HCT116 (cell line): Measurements from ENCODE around the gene EHD4. TPM values are rescaled to one million over a fixed set of nuclear protein-coding genes. Genes with fewer than 3 reads are reported as not detected.

Source experiments
- ATAC-seq: fragments of 200-7000 bp; cut with Tn5 transposase; 2 replicates; pipeline ENCODE4 v1.9.1; 2020; ENCODE audit warnings: mild to moderate bottlenecking, moderate library complexity
- BruUV-seq: library from RNA; stranded (reverse); fragments of 400-500 nt; replicated peaks from 2 replicates; lab custom pipeline; 2021; lab: Mats Ljungman, UMichigan
- CTCF ChIA-PET: fragments of 300-600 bp; sonication (Branson Sonifier 250); formaldehyde crosslinking; loops from one replicate; lab custom pipeline; 2021; ENCODE audit warnings: antibody characterized with exemption; lab: Charles Lee
- POLR2A ChIA-PET: fragments of 300-600, 350-600 bp; sonication (Branson Sonifier 250); formaldehyde crosslinking; loops from one replicate; lab custom pipeline; 2021; ENCODE audit warnings: antibody characterized with exemption; lab: Charles Lee
- RAD21 ChIA-PET, 2 experiments: fragments of 300-600 bp; sonication (Branson Sonifier 250); formaldehyde crosslinking; loops; one replicate each; lab custom pipeline; 2023; ENCODE audit warnings: low total read pairs in 2 of 2; ENCODE audit not compliant: uncharacterized antibody in 2 of 2, unreplicated experiment in 2 of 2, low non-redundant PET in 1 of 2; lab: Charles Lee
- DNase-seq: peaks from one replicate; pipeline ENCODE4 v3.0.0-alpha.2; 2010; ENCODE audit warnings: low read depth, low spot score
- H2AFZ ChIP-seq: fragments of 200-600 bp; shearing (Covaris generic), sonication (generic); 2 replicates; pipeline ENCODE4 v1.6.1; 2017; ENCODE audit warnings: low read depth, mixed run types, mixed read lengths, antibody characterized with exemption, low read length; ENCODE audit not compliant: poor library complexity, severe bottlenecking
- H3K27ac ChIP-seq: 2 replicates; pipeline ENCODE4 v1.5.1; 2012; ENCODE audit warnings: low read depth, low read length
- H3K27me3 ChIP-seq: fragments of 200-600 bp; sonication (generic); 2 replicates; pipeline ENCODE4 v1.6.1; 2016; ENCODE audit warnings: mixed run types, low read length, mixed read lengths; ENCODE audit not compliant: insufficient read depth
- H3K36me3 ChIP-seq, 2 experiments: fragments of 200-500 bp in 1 of 2; fragments of 200-600 bp in 1 of 2; sonication (Bioruptor generic) in 1 of 2; sonication (generic) in 1 of 2; 2 replicates each; pipeline versions ENCODE4 v1.5.1 to v1.6.1; 2014 to 2016; ENCODE audit warnings: low read length in 2 of 2, inconsistent platforms in 1 of 2, mixed read lengths in 1 of 2, mixed run types in 1 of 2; ENCODE audit not compliant: insufficient read depth in 2 of 2, control insufficient read depth in 1 of 2
- H3K4me1 ChIP-seq, 2 experiments: fragments of 200-600 bp in 1 of 2; sonication (generic) in 1 of 2; 2 replicates each; pipeline versions ENCODE4 v1.5.1 to v1.6.1; 2012 to 2017; ENCODE audit warnings: low read length in 2 of 2, inconsistent platforms in 1 of 2, mild to moderate bottlenecking in 1 of 2, mixed read lengths in 1 of 2, mixed run types in 1 of 2, moderate library complexity in 1 of 2; ENCODE audit not compliant: insufficient read depth in 2 of 2, control insufficient read depth in 1 of 2
- H3K4me2 ChIP-seq: fragments of 200-600 bp; sonication (generic); 2 replicates; pipeline ENCODE4 v1.6.1; 2017; ENCODE audit warnings: mixed run types, low read length, mixed read lengths
- H3K4me3 ChIP-seq, 2 experiments: fragments of 200-600 bp in 1 of 2; sonication (generic) in 1 of 2; replicated peaks in 1 of 2; 2 replicates each; pipeline ENCODE4 v1.5.1; 2011 to 2016; ENCODE audit warnings: low read length in 2 of 2, control low read depth in 1 of 2, low read depth in 1 of 2, mild to moderate bottlenecking in 1 of 2, mixed read lengths in 1 of 2, mixed run types in 1 of 2
- H3K79me2 ChIP-seq: fragments of 200-600 bp; sonication (generic); 2 replicates; pipeline ENCODE4 v1.6.1; 2017; ENCODE audit warnings: mild to moderate bottlenecking, mixed run types, low read length, moderate library complexity, mixed read lengths; ENCODE audit not compliant: insufficient read depth
- H3K9ac ChIP-seq: fragments of 200-600 bp; sonication (generic); 2 replicates; pipeline ENCODE4 v1.6.1; 2016; ENCODE audit warnings: low read length, mixed read lengths
- H3K9me2 ChIP-seq: fragments of 200-600 bp; sonication (generic), shearing (Covaris generic); 2 replicates; pipeline ENCODE4 v1.6.1; 2017; ENCODE audit warnings: mixed run types, mild to moderate bottlenecking, moderate library complexity; ENCODE audit not compliant: insufficient read depth
- H3K9me3 ChIP-seq, 2 experiments: fragments of 200-500 bp in 1 of 2; fragments of 200-600 bp in 1 of 2; sonication (Bioruptor generic) in 1 of 2; sonication (generic) in 1 of 2; 2 replicates each; pipeline ENCODE4 v1.6.1; 2014 to 2017; ENCODE audit warnings: low read length in 2 of 2, mixed read lengths in 2 of 2, inconsistent platforms in 1 of 2, low read depth in 1 of 2, mild to moderate bottlenecking in 1 of 2, mixed run types in 1 of 2, moderate library complexity in 1 of 2; ENCODE audit not compliant: control insufficient read depth in 1 of 2, insufficient read depth in 1 of 2
- H4K20me1 ChIP-seq: fragments of 200-600 bp; sonication (generic), shearing (Covaris generic); 2 replicates; pipeline ENCODE4 v1.6.1; 2017; ENCODE audit warnings: mixed run types, mild to moderate bottlenecking, moderate library complexity; ENCODE audit not compliant: insufficient read depth
- CBX3 ChIP-seq: IDR thresholded peaks from 2 replicates; pipeline ENCODE4 v1.6.1; 2012; ENCODE audit warnings: low read depth
- CEBPB ChIP-seq: IDR thresholded peaks from 2 replicates; pipeline ENCODE4 v1.6.1; 2012; ENCODE audit warnings: low read depth
- EGR1 ChIP-seq: IDR thresholded peaks from 2 replicates; pipeline ENCODE4 v1.6.1; 2012; ENCODE audit warnings: low read depth
- ELF1 ChIP-seq: IDR thresholded peaks from 2 replicates; pipeline ENCODE4 v1.6.1; 2012; ENCODE audit warnings: low read depth, borderline replicate concordance
- EZH2 ChIP-seq: fragments of 200-600 bp; sonication (generic); IDR thresholded peaks from 2 replicates; pipeline ENCODE4 v1.6.1; 2017; ENCODE audit warnings: antibody characterized with exemption, mixed run types
- EZH2phosphoT487 ChIP-seq: fragments of 200-600 bp; IDR thresholded peaks from 2 replicates; pipeline ENCODE4 v1.6.1; 2018; ENCODE audit warnings: antibody characterized with exemption, borderline replicate concordance
- JUND ChIP-seq: IDR thresholded peaks from 2 replicates; pipeline ENCODE4 v1.6.1; 2012
- POLR2A ChIP-seq: IDR thresholded peaks from 2 replicates; pipeline ENCODE4 v1.7.0; 2011; ENCODE audit warnings: borderline replicate concordance; ENCODE audit not compliant: insufficient read depth, insufficient read length; ENCODE audit errors: extremely low read depth
- POLR2AphosphoS5 ChIP-seq: IDR thresholded peaks from 2 replicates; pipeline ENCODE4 v1.6.1; 2011; ENCODE audit warnings: mild to moderate bottlenecking, low read depth, low read length, moderate library complexity
- RAD21 ChIP-seq: IDR thresholded peaks from 2 replicates; pipeline ENCODE4 v1.6.1; 2012; ENCODE audit warnings: low read depth, mild to moderate bottlenecking
- SIN3A ChIP-seq: IDR thresholded peaks from 2 replicates; pipeline ENCODE4 v1.6.1; 2012; ENCODE audit warnings: low read depth
- SP1 ChIP-seq: IDR thresholded peaks from 2 replicates; pipeline ENCODE4 v1.6.1; 2012; ENCODE audit warnings: low read depth
- SRF ChIP-seq: IDR thresholded peaks from 2 replicates; pipeline ENCODE4 v1.6.1; 2012; ENCODE audit warnings: low read depth
- TCF7L2 ChIP-seq: IDR thresholded peaks from 2 replicates; pipeline ENCODE4 v1.7.0; 2011; ENCODE audit warnings: borderline replicate concordance, inconsistent platforms; ENCODE audit not compliant: insufficient read depth, insufficient read length; ENCODE audit errors: extremely low read depth
- YY1 ChIP-seq: IDR thresholded peaks from 2 replicates; pipeline ENCODE4 v1.6.1; 2011; ENCODE audit warnings: low read length, low read depth, moderate library complexity, mild to moderate bottlenecking; ENCODE audit not compliant: insufficient replicate concordance; ENCODE audit errors: extremely low read depth
- ZNF274 ChIP-seq: fragments of 200-500 bp; sonication (Bioruptor generic); IDR thresholded peaks from 2 replicates; pipeline ENCODE4 v1.6.1; 2014; ENCODE audit warnings: mild to moderate bottlenecking, low read depth, low read length, inconsistent platforms
- intact Hi-C: fragments of 100-400 bp; cut with micrococcal nuclease; formaldehyde crosslinking; loops from 2 replicates; pipeline ENCODE4 v1.10.0; 2022
- total RNA-seq: library from RNA; stranded (reverse); gene quantifications from one replicate; pipeline ENCODE4 v1.2.1, GENCODE V29; 2021; ENCODE audit not compliant: unreplicated experiment
- TF ChIP-seq, protein P1 (sequence below): IDR thresholded peaks from 2 replicates; pipeline ENCODE4 v1.6.1; 2012; ENCODE audit warnings: low read depth
- TF ChIP-seq, protein P2 (sequence below): IDR thresholded peaks from 2 replicates; pipeline ENCODE4 v1.6.1; 2011; ENCODE audit warnings: mild to moderate bottlenecking, low read length, moderate library complexity; ENCODE audit not compliant: insufficient replicate concordance; ENCODE audit errors: extremely low read depth
- TF ChIP-seq, protein P3 (sequence below), 3 experiments: fragments of 200-600 bp in 1 of 3; sonication (generic) in 1 of 3; IDR thresholded peaks in 2 of 3; conservative IDR thresholded peaks in 1 of 3; 2 replicates each; pipeline ENCODE4 v1.5.1; 2012 to 2017; ENCODE audit warnings: low read depth in 2 of 3, low read length in 2 of 3, antibody characterized with exemption in 1 of 3, borderline replicate concordance in 1 of 3, control low read depth in 1 of 3, mild to moderate bottlenecking in 1 of 3, mixed read lengths in 1 of 3, mixed run types in 1 of 3, moderate library complexity in 1 of 3; ENCODE audit not compliant: insufficient read depth in 1 of 3

EHD4 gene
- total RNA-seq, 1 experiment from 2014 or later, result 28.0 TPM

DNA sequence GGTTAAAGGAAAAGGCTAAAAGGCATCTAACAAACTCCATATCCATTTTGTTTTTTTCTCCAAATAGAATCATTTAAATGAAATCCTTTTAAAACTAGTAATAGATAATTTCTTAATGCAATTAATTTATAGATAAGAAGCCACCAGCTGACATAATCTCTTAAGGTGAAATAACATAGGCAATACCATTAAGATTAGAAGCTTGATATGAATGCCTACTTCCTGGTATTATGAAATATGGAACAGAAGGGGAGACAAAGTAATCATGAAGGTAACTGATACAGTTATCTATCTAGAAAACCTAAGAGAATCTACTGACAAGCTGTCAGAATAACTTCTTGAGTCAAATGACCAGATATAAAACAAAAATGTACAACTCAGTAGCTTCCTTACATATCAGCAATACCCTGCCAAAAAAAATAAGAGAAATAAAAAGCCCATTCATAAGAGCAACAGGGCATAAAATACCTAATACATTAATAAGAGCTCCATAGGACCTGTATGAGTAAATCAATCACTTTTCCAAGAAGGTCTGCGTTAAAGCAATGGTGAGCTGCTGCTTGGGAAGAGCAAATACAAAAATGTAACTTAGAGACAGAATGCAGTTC, 10.7 kb downstream of the EHD4 start:
- RAD21 ChIA-PET, result no interaction called here
- intact Hi-C loops, result no loop called here

More for the DNA sequence above, 10.7 kb downstream of the EHD4 start:
- H2AFZ ChIP-seq, result no peak overlapping the region
- H3K4me2 ChIP-seq, result no peak overlapping the region
- H3K27ac ChIP-seq, result no peak overlapping the region
- no peak overlapping the region for H3K9ac ChIP-seq
- peaks cover 0 to 8% of the 10 kb centered on the region in 2 experiments; a peak in 1 of 4 replicates for H3K4me1 ChIP-seq
- BruUV-seq, result no TSS peak
- no peak for ATAC-seq
- H3K9me3 ChIP-seq, result no peaks in the 10 kb centered on the region
- POLR2A ChIA-PET, result interaction anchor here (1.3 to 1.7 kb wide), 2 partner anchors 11 to 21 kb away, joined by 4 to 8 read pairs; partner anchors contain the start of gene EHD4
- H3K4me3 ChIP-seq, result no peak overlapping the region
- H3K27me3 ChIP-seq, result no peaks in the 10 kb centered on the region
- no peaks in the 10 kb centered on the region for H3K36me3 ChIP-seq
- H3K9me2 ChIP-seq, result no peaks in the 10 kb centered on the region
- TF ChIP-seq, protein P1, sequence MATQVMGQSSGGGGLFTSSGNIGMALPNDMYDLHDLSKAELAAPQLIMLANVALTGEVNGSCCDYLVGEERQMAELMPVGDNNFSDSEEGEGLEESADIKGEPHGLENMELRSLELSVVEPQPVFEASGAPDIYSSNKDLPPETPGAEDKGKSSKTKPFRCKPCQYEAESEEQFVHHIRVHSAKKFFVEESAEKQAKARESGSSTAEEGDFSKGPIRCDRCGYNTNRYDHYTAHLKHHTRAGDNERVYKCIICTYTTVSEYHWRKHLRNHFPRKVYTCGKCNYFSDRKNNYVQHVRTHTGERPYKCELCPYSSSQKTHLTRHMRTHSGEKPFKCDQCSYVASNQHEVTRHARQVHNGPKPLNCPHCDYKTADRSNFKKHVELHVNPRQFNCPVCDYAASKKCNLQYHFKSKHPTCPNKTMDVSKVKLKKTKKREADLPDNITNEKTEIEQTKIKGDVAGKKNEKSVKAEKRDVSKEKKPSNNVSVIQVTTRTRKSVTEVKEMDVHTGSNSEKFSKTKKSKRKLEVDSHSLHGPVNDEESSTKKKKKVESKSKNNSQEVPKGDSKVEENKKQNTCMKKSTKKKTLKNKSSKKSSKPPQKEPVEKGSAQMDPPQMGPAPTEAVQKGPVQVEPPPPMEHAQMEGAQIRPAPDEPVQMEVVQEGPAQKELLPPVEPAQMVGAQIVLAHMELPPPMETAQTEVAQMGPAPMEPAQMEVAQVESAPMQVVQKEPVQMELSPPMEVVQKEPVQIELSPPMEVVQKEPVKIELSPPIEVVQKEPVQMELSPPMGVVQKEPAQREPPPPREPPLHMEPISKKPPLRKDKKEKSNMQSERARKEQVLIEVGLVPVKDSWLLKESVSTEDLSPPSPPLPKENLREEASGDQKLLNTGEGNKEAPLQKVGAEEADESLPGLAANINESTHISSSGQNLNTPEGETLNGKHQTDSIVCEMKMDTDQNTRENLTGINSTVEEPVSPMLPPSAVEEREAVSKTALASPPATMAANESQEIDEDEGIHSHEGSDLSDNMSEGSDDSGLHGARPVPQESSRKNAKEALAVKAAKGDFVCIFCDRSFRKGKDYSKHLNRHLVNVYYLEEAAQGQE, result no peak
- TF ChIP-seq TCF7L2 (no peak), JUND (no peak), SRF (no peak), ELF1 (no peak), EZH2 (no peak), ZNF274 (no peak), SP1 (no peak), EGR1 (no peak), YY1 (no peak), CEBPB (no peak), POLR2A (no peak), EZH2phosphoT487 (no peak), POLR2AphosphoS5 (no peak), SIN3A (no peak), CBX3 (no peak), RAD21 (no peak)
- TF ChIP-seq, protein P2, sequence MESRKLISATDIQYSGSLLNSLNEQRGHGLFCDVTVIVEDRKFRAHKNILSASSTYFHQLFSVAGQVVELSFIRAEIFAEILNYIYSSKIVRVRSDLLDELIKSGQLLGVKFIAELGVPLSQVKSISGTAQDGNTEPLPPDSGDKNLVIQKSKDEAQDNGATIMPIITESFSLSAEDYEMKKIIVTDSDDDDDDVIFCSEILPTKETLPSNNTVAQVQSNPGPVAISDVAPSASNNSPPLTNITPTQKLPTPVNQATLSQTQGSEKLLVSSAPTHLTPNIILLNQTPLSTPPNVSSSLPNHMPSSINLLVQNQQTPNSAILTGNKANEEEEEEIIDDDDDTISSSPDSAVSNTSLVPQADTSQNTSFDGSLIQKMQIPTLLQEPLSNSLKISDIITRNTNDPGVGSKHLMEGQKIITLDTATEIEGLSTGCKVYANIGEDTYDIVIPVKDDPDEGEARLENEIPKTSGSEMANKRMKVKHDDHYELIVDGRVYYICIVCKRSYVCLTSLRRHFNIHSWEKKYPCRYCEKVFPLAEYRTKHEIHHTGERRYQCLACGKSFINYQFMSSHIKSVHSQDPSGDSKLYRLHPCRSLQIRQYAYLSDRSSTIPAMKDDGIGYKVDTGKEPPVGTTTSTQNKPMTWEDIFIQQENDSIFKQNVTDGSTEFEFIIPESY, result no peak
- TF ChIP-seq, protein P3, sequence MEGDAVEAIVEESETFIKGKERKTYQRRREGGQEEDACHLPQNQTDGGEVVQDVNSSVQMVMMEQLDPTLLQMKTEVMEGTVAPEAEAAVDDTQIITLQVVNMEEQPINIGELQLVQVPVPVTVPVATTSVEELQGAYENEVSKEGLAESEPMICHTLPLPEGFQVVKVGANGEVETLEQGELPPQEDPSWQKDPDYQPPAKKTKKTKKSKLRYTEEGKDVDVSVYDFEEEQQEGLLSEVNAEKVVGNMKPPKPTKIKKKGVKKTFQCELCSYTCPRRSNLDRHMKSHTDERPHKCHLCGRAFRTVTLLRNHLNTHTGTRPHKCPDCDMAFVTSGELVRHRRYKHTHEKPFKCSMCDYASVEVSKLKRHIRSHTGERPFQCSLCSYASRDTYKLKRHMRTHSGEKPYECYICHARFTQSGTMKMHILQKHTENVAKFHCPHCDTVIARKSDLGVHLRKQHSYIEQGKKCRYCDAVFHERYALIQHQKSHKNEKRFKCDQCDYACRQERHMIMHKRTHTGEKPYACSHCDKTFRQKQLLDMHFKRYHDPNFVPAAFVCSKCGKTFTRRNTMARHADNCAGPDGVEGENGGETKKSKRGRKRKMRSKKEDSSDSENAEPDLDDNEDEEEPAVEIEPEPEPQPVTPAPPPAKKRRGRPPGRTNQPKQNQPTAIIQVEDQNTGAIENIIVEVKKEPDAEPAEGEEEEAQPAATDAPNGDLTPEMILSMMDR (IDR thresholded peaks at IDR 0.05 in 2 of 3, conservative IDR thresholded peaks at IDR 0.05 in 1 of 3; ENCODE audit: borderline replicate concordance in 1 of 3, insufficient read depth in 1 of 3, low read depth in 2 of 3, low read length in 2 of 3), result no peak
- peaks cover 90% of the 10 kb centered on the region for H3K79me2 ChIP-seq
- H4K20me1 ChIP-seq, result peaks cover 7% of the 10 kb centered on the region; the same call in 1 of the 2 replicates
- CTCF ChIA-PET, result interaction anchor here (1.4 kb wide), 1 partner anchor 11 kb away, joined by 6 read pairs; the partner anchor contains the start of gene EHD4
- no peak for DNase-seq
